ENCODE data around the gene PROZ.

PROZ gene

GRCh38 chr13:113113846-113114271, 44.6 kb upstream of the PROZ start:
- DNase-seq (ENCODE audit: low spot score) = no peak
- TF ChIP-seq CTCF (IDR thresholded peaks at IDR 0.05; ENCODE audit: extremely low read depth, missing control alignments) = no peak

- TF ChIP-seq CTCF (IDR thresholded peaks at IDR 0.05; ENCODE audit: extremely low read depth, missing control alignments) = no peak
- no peak for DNase-seq (ENCODE audit: low spot score)
These were observed 43.7 kb upstream of the PROZ start for GRCh38 chr13:113114511-113115362.

DNA sequence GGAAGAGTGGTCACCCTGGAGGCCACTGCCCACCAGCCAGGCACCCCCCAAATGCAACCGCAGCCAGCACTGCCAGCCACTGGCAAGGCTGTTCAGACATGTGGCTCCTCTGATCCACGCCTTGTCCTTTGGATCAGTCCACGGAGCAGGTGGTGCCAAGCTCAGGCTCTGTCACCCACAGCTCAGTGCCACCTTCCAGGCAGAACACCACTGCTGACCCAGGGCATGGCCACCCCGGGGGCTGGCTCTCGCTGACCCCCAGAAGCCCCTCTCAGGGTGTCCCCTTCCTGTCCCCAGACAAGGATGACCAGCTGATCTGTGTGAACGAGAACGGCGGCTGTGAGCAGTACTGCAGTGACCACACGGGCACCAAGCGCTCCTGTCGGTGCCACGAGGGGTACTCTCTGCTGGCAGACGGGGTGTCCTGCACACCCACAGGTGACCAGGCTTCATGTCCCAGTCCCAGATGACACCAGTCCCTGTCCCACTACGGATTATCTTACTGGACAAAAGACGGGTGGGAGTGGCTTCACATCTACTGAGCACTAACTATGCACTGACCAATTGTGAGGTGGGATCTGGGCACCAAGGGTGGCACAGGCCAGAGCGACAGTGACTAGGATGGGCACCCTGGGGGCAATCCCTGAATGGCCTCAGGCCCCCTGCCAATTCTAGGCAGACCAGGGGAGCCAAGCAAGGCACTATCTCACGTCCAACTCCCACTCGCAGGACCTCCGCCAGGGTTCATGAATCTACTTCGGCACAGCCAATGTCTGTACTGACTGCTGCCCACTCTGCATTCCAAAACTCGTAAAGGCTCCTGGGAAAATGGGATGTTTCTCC, 42.9 kb upstream of the PROZ start:
- TF ChIP-seq CTCF (IDR thresholded peaks at IDR 0.05; ENCODE audit: extremely low read depth, missing control alignments) = no peak
- no peak for DNase-seq (ENCODE audit: low spot score)

GRCh38 chr13:113116206-113116800, 42.1 kb upstream of the PROZ start:
- no peak for TF ChIP-seq CTCF (IDR thresholded peaks at IDR 0.05; ENCODE audit: extremely low read depth, missing control alignments)
- DNase-seq (ENCODE audit: low spot score) = no peak

- DNase-seq (ENCODE audit: low spot score) = no peak
- no peak for TF ChIP-seq CTCF (IDR thresholded peaks at IDR 0.05; ENCODE audit: extremely low read depth, missing control alignments)
These were observed 41.6 kb upstream of the PROZ start for GRCh38 chr13:113116871-113117271.

DNA sequence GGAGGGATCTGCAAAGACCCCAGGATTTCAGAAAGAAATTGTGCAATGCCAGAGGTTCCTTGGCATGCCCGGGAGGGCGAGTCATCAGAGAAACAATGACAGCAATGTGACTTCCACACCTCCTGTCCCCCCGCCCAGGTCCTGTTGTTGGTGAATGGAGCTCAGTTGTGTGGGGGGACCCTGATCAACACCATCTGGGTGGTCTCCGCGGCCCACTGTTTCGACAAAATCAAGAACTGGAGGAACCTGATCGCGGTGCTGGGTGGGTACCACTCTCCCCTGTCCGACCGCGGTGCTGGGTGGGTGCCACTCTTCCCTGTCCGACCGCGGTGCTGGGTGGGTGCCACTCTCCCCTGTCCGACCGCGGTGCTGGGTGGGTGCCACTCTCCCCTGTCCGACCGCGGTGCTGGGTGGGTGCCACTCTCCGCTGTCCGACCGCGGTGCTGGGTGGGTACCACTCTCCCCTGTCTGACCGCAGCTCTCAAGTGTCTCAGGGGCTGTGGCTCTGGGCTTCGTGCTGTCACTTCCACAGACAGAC, 41.0 kb upstream of the PROZ start:
- no peak for TF ChIP-seq CTCF (IDR thresholded peaks at IDR 0.05; ENCODE audit: extremely low read depth, missing control alignments)
- no peak for DNase-seq (ENCODE audit: low spot score)
